HG02885 (cell line): ENCODE results near the gene RGS19.

Experiments
- ATAC-seq: cut with Tn5 transposase; IDR thresholded peaks from one replicate; pipeline ENCODE4 v1.9.1; 2021; ENCODE audit warnings: mild to moderate bottlenecking; ENCODE audit not compliant: unreplicated experiment, poor library complexity

The RGS19 gene

GRCh38 chr20:64108731-64109681 is 29.7 kb upstream of the RGS19 start:
- no peak for ATAC-seq

- ATAC-seq, result no peak
These were observed 28.6 kb upstream of the RGS19 start for GRCh38 chr20:64107736-64108457.

- ATAC-seq, result no peak
These were observed 27.8 kb upstream of the RGS19 start, which contains the start of gene NPBWR2 for GRCh38 chr20:64106981-64107735. NPBWR2 (minus strand) TSS chr20:64107565; CDS start chr20:64106831, 734 bp downstream.

GRCh38 chr20:64106435-64106961 is 27.2 kb upstream of the RGS19 start:
- no peak for ATAC-seq

- ATAC-seq, result no peak
These were observed 26.6 kb upstream of the RGS19 start for GRCh38 chr20:64105846-64106434.

GRCh38 chr20:64104667-64105451 is 25.5 kb upstream of the RGS19 start:
- ATAC-seq, result no peak

- no peak for ATAC-seq
These were observed 24.8 kb upstream of the RGS19 start for GRCh38 chr20:64103871-64104666.

GRCh38 chr20:64102647-64103354 is 23.5 kb upstream of the RGS19 start:
- no peak for ATAC-seq

- ATAC-seq, result no peak
These were observed 22.7 kb upstream of the RGS19 start for GRCh38 chr20:64101731-64102621.

GRCh38 chr20:64100946-64101688 is 21.8 kb upstream of the RGS19 start:
- no peak for ATAC-seq

- ATAC-seq, result no peak
These were observed 21.2 kb upstream of the RGS19 start for GRCh38 chr20:64100566-64100888.

GRCh38 chr20:64099880-64100565 is 20.7 kb upstream of the RGS19 start:
- no peak for ATAC-seq

GRCh38 chr20:64099086-64099786 is 19.9 kb upstream of the RGS19 start:
- ATAC-seq, result no peak

- ATAC-seq, result no peak
These were observed 19.2 kb upstream of the RGS19 start for GRCh38 chr20:64098471-64099013.

GRCh38 chr20:64096535-64096934 is 17.2 kb upstream of the RGS19 start:
- ATAC-seq, result no peak
